Esophagus squamous epithelium (tissue), 4 donors: ENCODE data around the gene ZDHHC14.

Experiments
- CTCF ChIP-seq, 6 experiments: fragments of 450-650 bp in 4 of 6; fragments of 200-600 bp in 2 of 6; sonication (generic) in 2 of 6; IDR thresholded peaks; one replicate each; pipeline ENCODE4 v1.5.1; 2016 to 2019; ENCODE audit warnings: antibody characterized with exemption in 6 of 6, mild to moderate bottlenecking in 4 of 6, moderate library complexity in 4 of 6
- POLR2A ChIP-seq, 4 donors: fragments of 450-650 bp; IDR thresholded peaks; one replicate each; pipeline ENCODE4 v1.6.1; 2017; ENCODE audit warnings: antibody characterized with exemption in 4 of 4, mild to moderate bottlenecking in 4 of 4, moderate library complexity in 3 of 4

GRCh38 chr6:157575436-157576145 is 194.6 kb downstream of the ZDHHC14 start:
- TF ChIP-seq CTCF (IDR thresholded peaks at IDR 0.05) (no peak), POLR2A (IDR thresholded peaks at IDR 0.05) (no peak)
